Gastroesophageal sphincter (tissue), 4 donors: Measurements from ENCODE around the gene SHOC2. TPM values are rescaled to one million over a fixed set of nuclear protein-coding genes. Genes with fewer than 3 reads are reported as not detected.
A peak's percentile ranks its signal among the peaks of the same experiment; 100 is the strongest.
"Not testable (repeated sequence)": the region's sequence is repeated elsewhere in the genome, so short reads cannot be mapped to it uniquely, and the experiment has no call there.

Experiments
- ATAC-seq: fragments of 150-250 bp; one replicate; pipeline ENCODE4 v1.9.1; 2016; ENCODE audit warnings: mild to moderate bottlenecking, moderate library complexity
- H3K27ac ChIP-seq, 4 donors: fragments of 200-600 bp; sonication (generic) in 3 of 4; 1 replicate in 3 of 4; 2 replicates in 1 of 4; pipeline ENCODE4 v1.5.1; 2016 to 2019
- H3K27me3 ChIP-seq: fragments of 200-600 bp; sonication (generic); one replicate; pipeline ENCODE4 v1.5.1; 2019
- H3K36me3 ChIP-seq, 2 donors: fragments of 200-600 bp; sonication (generic); one replicate each; pipeline ENCODE4 v1.5.1; 2019; ENCODE audit warnings: control low read depth in 1 of 2
- H3K4me1 ChIP-seq, 3 donors: fragments of 200-600 bp; sonication (generic); 1 replicate in 2 of 3; 2 replicates in 1 of 3; pipeline ENCODE4 v1.5.1; 2016 to 2019; ENCODE audit warnings: control low read depth in 2 of 3
- H3K4me3 ChIP-seq, 2 donors: fragments of 200-600 bp; sonication (generic); one replicate each; pipeline ENCODE4 v1.5.1; 2019; ENCODE audit warnings: mild to moderate bottlenecking in 1 of 2, moderate library complexity in 1 of 2
- H3K9me3 ChIP-seq, 3 donors: fragments of 200-600 bp; sonication (generic); one replicate each; pipeline ENCODE4 v1.5.1; 2017 to 2019; ENCODE audit warnings: control low read depth in 2 of 3
- CTCF ChIP-seq, 4 experiments: fragments of 200-600 bp in 2 of 4; fragments of 450-650 bp in 2 of 4; sonication (generic) in 1 of 4; IDR thresholded peaks; one replicate each; pipeline ENCODE4 v1.5.1; 2017 to 2019; ENCODE audit warnings: antibody characterized with exemption in 4 of 4, mild to moderate bottlenecking in 2 of 4, moderate library complexity in 2 of 4
- EP300 ChIP-seq: sonication (generic); formaldehyde crosslinking; IDR thresholded peaks from one replicate; pipeline ENCODE4 v1.6.1; 2017; ENCODE audit warnings: antibody characterized with exemption, mild to moderate bottlenecking
- POLR2A ChIP-seq, 2 donors: fragments of 450-650 bp; IDR thresholded peaks; one replicate each; pipeline ENCODE4 v1.6.1; 2017; ENCODE audit warnings: antibody characterized with exemption in 2 of 2, mild to moderate bottlenecking in 2 of 2, moderate library complexity in 1 of 2
- POLR2AphosphoS5 ChIP-seq: sonication (generic); formaldehyde crosslinking; IDR thresholded peaks from one replicate; pipeline ENCODE4 v1.6.1; 2017; ENCODE audit warnings: antibody characterized with exemption
- WGBS, 2 donors: methylation state at CpG; one replicate each; pipeline ENCODE4 v1.1.5; 2018; ENCODE audit warnings: low coverage in 1 of 2; 5-methylcytosine and 5-hydroxymethylcytosine counted together
- total RNA-seq, 4 donors: library from RNA; depleted of rRNA; stranded (reverse); fragments of >200 nt; gene quantifications; one replicate each; pipeline ENCODE4 v1.1.0, GENCODE V29; 2016

Gene SHOC2
- total RNA-seq, 4 donors from 2014 or later: 50.5 to 66.0 (median 58.4) TPM

DNA sequence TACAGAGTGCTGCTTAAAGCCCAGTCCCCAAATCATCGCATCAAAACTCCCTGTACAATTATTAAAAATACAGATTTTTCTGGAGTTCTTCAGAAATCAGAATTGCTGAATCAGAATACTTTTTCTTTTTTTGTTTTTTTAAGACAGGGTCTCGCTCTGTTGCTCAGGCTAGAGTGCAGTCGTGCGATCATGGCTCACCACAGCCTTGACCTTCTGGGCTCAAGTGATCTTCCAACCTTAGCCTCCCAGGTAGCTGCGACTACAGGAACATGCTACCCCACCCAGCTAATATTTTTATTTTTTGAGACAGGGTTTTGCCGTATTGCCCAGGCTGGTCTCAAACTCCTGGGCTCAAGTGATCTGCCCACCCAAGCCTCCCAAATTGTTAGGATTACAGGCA, 4.4 kb upstream of the SHOC2 start:
- Histone ChIP-seq H3K4me3 (no peak overlapping the region), H3K9me3 (no peaks in the 10 kb centered on the region), H3K36me3 (peaks cover 0 to 6% of the 10 kb centered on the region in 2 donors), H3K4me1 (peaks cover 4 to 16% (median 5%) of the 10 kb centered on the region in 3 donors), H3K27ac (no peak overlapping the region), H3K27me3 (no peaks in the 10 kb centered on the region)
- WGBS, 2 donors: 99 to 100% methylated on average over 3 to 6 of the region's 6 CpGs
- TF ChIP-seq POLR2A (IDR thresholded peaks at IDR 0.05) (no peak), POLR2AphosphoS5 (no peak), EP300 (no peak), CTCF (IDR thresholded peaks at IDR 0.05) (no peak)
- no peak for ATAC-seq

- not testable (repeated sequence) for H3K36me3 ChIP-seq, H3K9me3 ChIP-seq, H3K27me3 ChIP-seq, H3K27ac ChIP-seq, H3K4me3 ChIP-seq, ATAC-seq
- whole genome bisulfite sequencing, 2 donors: 83 to 84% methylated on average over 3 of the region's 4 CpGs
- H3K4me1 ChIP-seq: peaks cover 4 to 16% (median 5%) of the 10 kb centered on the region in 3 donors
These were observed 3.8 kb upstream of the SHOC2 start for GRCh38 chr10:110915600-110915999.

DNA sequence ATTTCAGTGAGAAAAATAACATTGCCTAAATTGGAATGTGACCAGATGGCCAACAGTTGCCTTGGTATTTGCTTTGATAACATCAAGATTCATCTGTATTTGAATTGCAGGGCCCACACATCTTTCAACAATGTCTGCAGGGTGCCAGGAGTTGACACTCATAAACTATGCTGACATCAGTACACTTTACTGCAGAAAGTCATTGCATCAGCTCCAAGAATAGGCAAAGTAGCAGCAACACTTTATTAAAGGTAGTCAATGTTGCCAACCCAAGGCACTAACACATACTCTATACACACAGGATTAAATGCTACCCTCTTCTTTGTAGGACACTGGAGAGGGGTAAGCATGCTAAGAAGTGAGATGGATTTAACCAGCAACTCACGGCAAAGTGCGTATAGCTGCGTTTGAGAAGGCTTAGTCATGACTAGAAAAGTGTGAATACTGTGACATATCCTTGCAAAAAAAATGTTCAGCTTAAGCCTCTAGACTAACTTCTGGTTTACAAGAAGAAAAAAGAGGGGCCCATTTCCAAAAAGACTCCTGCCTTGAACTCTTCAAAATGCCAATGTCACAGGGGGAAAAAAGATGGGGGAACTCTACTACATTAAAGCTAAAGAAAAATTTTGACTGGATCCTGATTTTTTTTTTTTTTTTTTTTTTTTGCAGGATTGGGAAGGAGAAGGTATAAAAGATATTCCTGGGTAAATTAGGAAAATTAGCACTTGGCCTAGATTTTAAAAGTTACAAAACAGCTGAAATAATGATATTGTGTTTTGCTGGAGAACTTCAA, 2.7 kb upstream of the SHOC2 start:
- Histone ChIP-seq H3K9me3 (no peaks in the 10 kb centered on the region), H3K4me3 (no peak overlapping the region), H3K36me3 (peaks cover 0 to 6% of the 10 kb centered on the region in 2 donors), H3K27ac (no peak overlapping the region), H3K27me3 (no peaks in the 10 kb centered on the region), H3K4me1 (peaks cover 5 to 28% (median 11%) of the 10 kb centered on the region in 3 donors)
- no peak for ATAC-seq
- TF ChIP-seq EP300: no peak
- TF ChIP-seq POLR2AphosphoS5: no peak
- no peak for TF ChIP-seq CTCF (IDR thresholded peaks at IDR 0.05)
- TF ChIP-seq POLR2A (IDR thresholded peaks at IDR 0.05): no peak
- WGBS, 2 donors: 86 to 93% methylated on average over 3 of the region's 3 CpGs

GRCh38 chr10:110918269-110918642, 1.1 kb upstream of the SHOC2 start:
- ATAC-seq: no peak
- peaks cover 0 to 6% of the 10 kb centered on the region in 2 donors for H3K36me3 ChIP-seq
- H3K9me3 ChIP-seq: no peaks in the 10 kb centered on the region
- peak overlapping the region; percentile 90 to 99 (median 98) for H3K27ac ChIP-seq
- TF ChIP-seq POLR2AphosphoS5 (no peak), POLR2A (IDR thresholded peaks at IDR 0.05) (no peak), CTCF (IDR thresholded peaks at IDR 0.05) (peak in 1 of 4 experiments; percentile 8), EP300 (no peak)
- H3K4me3 ChIP-seq: peak overlapping the region; percentile 60 to 77
- peaks cover 5 to 41% (median 11%) of the 10 kb centered on the region in 3 donors for H3K4me1 ChIP-seq
- H3K27me3 ChIP-seq: no peaks in the 10 kb centered on the region
- WGBS, 2 donors: 0% methylated on average over 4 to 8 of the region's 15 CpGs

DNA sequence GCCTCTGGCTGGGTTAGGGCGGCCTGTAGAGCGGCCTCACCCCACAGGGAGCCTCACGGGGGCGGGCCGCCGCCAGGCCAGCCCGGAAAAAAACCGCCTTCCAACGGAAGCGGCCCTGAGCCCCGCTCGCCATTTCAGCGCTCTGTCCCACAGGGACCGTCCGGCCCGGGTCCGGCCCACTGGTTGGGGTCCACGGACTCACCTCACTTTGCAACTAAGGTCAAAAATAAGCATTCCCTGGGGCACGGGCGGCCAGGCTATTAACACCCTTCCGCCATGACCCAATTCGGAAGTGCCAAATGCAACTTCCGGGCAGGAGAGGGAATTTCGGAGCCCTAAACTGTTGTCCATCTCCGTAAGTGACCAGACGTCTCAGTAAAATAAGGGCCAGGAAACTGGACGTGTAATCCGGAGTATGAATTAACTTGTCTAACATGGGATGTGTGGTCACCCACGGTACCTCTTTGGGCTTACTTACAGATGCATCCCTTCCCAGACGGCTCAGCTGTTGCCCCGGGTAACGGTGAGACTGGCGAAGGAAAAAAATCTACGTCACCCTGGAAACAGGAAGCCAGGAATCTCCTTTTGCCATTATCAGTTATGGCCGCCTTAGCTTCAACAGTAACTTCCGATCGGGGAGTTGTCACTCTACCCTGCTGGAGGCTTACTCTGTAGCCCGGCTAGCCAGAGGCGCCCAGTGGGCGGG, 608 bp upstream of the SHOC2 start, which contains the start of gene BBIP1:
Gene BBIP1 (minus strand): TSS at position 538 of the 706 bp plus-strand sequence. CDS start 1,023 bp downstream, outside the sequence.
- Histone ChIP-seq H3K4me3 (peak within 1 kb of the TSS; percentile 62 to 77), H3K36me3 (peaks cover 0 to 6% of the 10 kb centered on the region in 2 donors), H3K27ac (peak within 1 kb of the TSS; percentile 90 to 99 (median 98)), H3K4me1 (peaks cover 5 to 47% (median 11%) of the 10 kb centered on the region in 3 donors), H3K9me3 (no peaks in the 10 kb centered on the region), H3K27me3 (no peaks in the 10 kb centered on the region)
- TF ChIP-seq EP300 (peak; percentile 21), POLR2AphosphoS5 (peak; percentile 75), POLR2A (IDR thresholded peaks at IDR 0.05) (peak; percentile 68), CTCF (IDR thresholded peaks at IDR 0.05) (peak in 2 of 4 experiments; percentile 3 to 12)
- WGBS, 2 donors: 0% methylated on average over 6 to 8 of the region's 40 CpGs
- peak; percentile 96 for ATAC-seq
